22Rv1 (cell line): ENCODE measurements around the gene LXN.

Source experiments
- CTCF ChIP-seq: fragments of 450-650 bp; IDR thresholded peaks from 2 replicates; pipeline ENCODE4 v1.5.1; 2017; ENCODE audit warnings: mild to moderate bottlenecking
- ZFX ChIP-seq: fragments of 450-650 bp; IDR thresholded peaks from 2 replicates; pipeline ENCODE4 v1.6.1; 2017; ENCODE audit warnings: antibody characterized with exemption, borderline replicate concordance

- no peak for TF ChIP-seq CTCF
- no peak for TF ChIP-seq ZFX
These were observed 31.1 kb upstream of the LXN start for GRCh38 chr3:158703566-158703965.
